ENCODE results near the gene CEACAM18. TPM values are rescaled to one million over a fixed set of nuclear protein-coding genes. Genes with fewer than 3 reads are reported as not detected.

The CEACAM18 gene
- total and polyA plus RNA-seq, 2 of the 4 experiments (the other 2 are of a cell fraction) = not detected

GRCh38 chr19:51530616-51531015, 52.3 kb downstream of the CEACAM18 start:
- Histone ChIP-seq H3K14ac (replicated peaks; ENCODE audit: low read depth, low read length) (no peak overlapping the region), H3K9me3 (ENCODE audit: control insufficient read depth, insufficient read depth, low read length) (0 out of 2 replicates have a peak, but pooled peaks cover 2% of the 10 kb centered on the region), H4K91ac (ENCODE audit: insufficient read depth, low read depth, low read length) (no peak overlapping the region), H3K18ac (ENCODE audit: low read depth, low read length) (no peak overlapping the region), H4K20me1 (ENCODE audit: insufficient read depth, low read length) (no peaks in the 10 kb centered on the region), H3K36me3 (ENCODE audit: control insufficient read depth, insufficient read depth, low read length) (no peaks in the 10 kb centered on the region), H3K56ac (ENCODE audit: extremely low read depth, insufficient read depth, low read length) (no peak overlapping the region), H3K4me2 (ENCODE audit: low read depth, low read length) (no peak overlapping the region), H2AK5ac (ENCODE audit: low read depth, low read length) (no peak overlapping the region), H2AK9ac (replicated peaks; ENCODE audit: low read depth, low read length, poor library complexity) (no peak overlapping the region), H2BK5ac (ENCODE audit: low read depth, low read length, poor library complexity, severe bottlenecking) (no peak overlapping the region), H3K79me1 (ENCODE audit: low read depth in 1 of 2, low read length in 2 of 2) (no peaks in the 10 kb centered on the region), H3K4me1 (ENCODE audit: control insufficient read depth, insufficient read depth, low read length) (no peaks in the 10 kb centered on the region), H3K9me1 (ENCODE audit: insufficient read depth, low read length) (no peaks in the 10 kb centered on the region), H3K4me3 (ENCODE audit: insufficient read depth, low read depth, low read length) (no peak overlapping the region), H3K4ac (ENCODE audit: low read depth, low read length) (no peak overlapping the region), H2AFZ (replicated peaks; ENCODE audit: low read length, poor library complexity) (no peak overlapping the region), H3K9ac (ENCODE audit: low read depth, low read length) (no peak overlapping the region), H3K23ac (ENCODE audit: low read depth, low read length) (no peak overlapping the region), H4K5ac (ENCODE audit: low read depth, low read length) (no peak overlapping the region), H4K8ac (ENCODE audit: low read depth in 2 of 2, low read length in 2 of 2) (no peak overlapping the region), H2BK120ac (ENCODE audit: low read depth, low read length) (no peak overlapping the region), H3K27ac (ENCODE audit: insufficient read depth, low read length) (no peak overlapping the region), H3K27me3 (ENCODE audit: control insufficient read depth, insufficient read depth, low read length) (no peaks in the 10 kb centered on the region), H2BK20ac (ENCODE audit: low read depth, low read length) (no peak overlapping the region), H2BK15ac (ENCODE audit: low read depth, low read length) (no peak overlapping the region)
- in situ Hi-C loops (cut with MboI; ENCODE audit: low sequenced_read_pairs) (no loop called here), dilution Hi-C loops (cut with HindIII; ENCODE audit: low sequenced_read_pairs, unreplicated experiment) (no loop called here), intact Hi-C loops (cut with micrococcal nuclease) (no loop called here)
- BruUV-seq (replicated peaks) = no TSS peak
- ATAC-seq (ENCODE audit: low read depth) (no peak), DNase-seq (no peak)
- CTCF ChIA-PET = no interaction called here
- TF ChIP-seq CHD1 (IDR thresholded peaks at IDR 0.05; ENCODE audit: low read depth, low read length) (no peak), RFX5 (IDR thresholded peaks at IDR 0.05; ENCODE audit: low read depth, low read length) (no peak), MXI1 (IDR thresholded peaks at IDR 0.05; ENCODE audit: borderline replicate concordance, low read depth, low read length) (no peak), FOS (IDR thresholded peaks at IDR 0.05; ENCODE audit: low read depth, low read length) (no peak), MAFK (IDR thresholded peaks at IDR 0.05; ENCODE audit: low read depth, low read length) (no peak), CEBPB (IDR thresholded peaks at IDR 0.05; ENCODE audit: low read depth, low read length) (no peak), NFE2L2 (IDR thresholded peaks at IDR 0.05; ENCODE audit: low read depth, low read length) (no peak), USF2 (IDR thresholded peaks at IDR 0.05; ENCODE audit: low read depth, low read length) (no peak), SMC3 (IDR thresholded peaks at IDR 0.05; ENCODE audit: low read depth, low read length) (no peak), MAZ (IDR thresholded peaks at IDR 0.05; ENCODE audit: borderline replicate concordance, low read depth, low read length) (no peak), POLR2A (IDR thresholded peaks at IDR 0.05; ENCODE audit: low read depth, low read length) (no peak), RCOR1 (IDR thresholded peaks at IDR 0.05; ENCODE audit: insufficient replicate concordance, low read length) (no peak)
- TF ChIP-seq, protein P1, sequence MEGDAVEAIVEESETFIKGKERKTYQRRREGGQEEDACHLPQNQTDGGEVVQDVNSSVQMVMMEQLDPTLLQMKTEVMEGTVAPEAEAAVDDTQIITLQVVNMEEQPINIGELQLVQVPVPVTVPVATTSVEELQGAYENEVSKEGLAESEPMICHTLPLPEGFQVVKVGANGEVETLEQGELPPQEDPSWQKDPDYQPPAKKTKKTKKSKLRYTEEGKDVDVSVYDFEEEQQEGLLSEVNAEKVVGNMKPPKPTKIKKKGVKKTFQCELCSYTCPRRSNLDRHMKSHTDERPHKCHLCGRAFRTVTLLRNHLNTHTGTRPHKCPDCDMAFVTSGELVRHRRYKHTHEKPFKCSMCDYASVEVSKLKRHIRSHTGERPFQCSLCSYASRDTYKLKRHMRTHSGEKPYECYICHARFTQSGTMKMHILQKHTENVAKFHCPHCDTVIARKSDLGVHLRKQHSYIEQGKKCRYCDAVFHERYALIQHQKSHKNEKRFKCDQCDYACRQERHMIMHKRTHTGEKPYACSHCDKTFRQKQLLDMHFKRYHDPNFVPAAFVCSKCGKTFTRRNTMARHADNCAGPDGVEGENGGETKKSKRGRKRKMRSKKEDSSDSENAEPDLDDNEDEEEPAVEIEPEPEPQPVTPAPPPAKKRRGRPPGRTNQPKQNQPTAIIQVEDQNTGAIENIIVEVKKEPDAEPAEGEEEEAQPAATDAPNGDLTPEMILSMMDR (conservative IDR thresholded peaks at IDR 0.05; ENCODE audit: low read depth, low read length) = no peak
- WGBS, 2 experiments (ENCODE audit: extremely low coverage in 2 of 2, insufficient read length in 1 of 2) = 60% methylated on average over 1 of the region's 8 CpGs; no CpG with 5 or more reads in 1 of the 2 experiments
- POLR2A ChIA-PET (ENCODE audit: unreplicated experiment) = no interaction called here

Measured in IMR-90 (cell line).